Endothelial cell of umbilical vein (primary cell): ENCODE data around the gene TMEM266. TPM values are rescaled to one million over a fixed set of nuclear protein-coding genes. Genes with fewer than 3 reads are reported as not detected.

Source experiments
- BruUV-seq: library from RNA; stranded (reverse); fragments of 400-500 nt; replicated peaks from 2 replicates; lab custom pipeline; 2021; lab: Mats Ljungman, UMichigan
- CTCF ChIA-PET: fragments of 300-600, 350-600 bp; sonication (Branson Sonifier 250); formaldehyde crosslinking; loops from one replicate; lab custom pipeline; 2021; ENCODE audit warnings: antibody characterized with exemption, inconsistent platforms; lab: Charles Lee
- POLR2A ChIA-PET: fragments of 300-600, 350-600 bp; sonication (Branson Sonifier 250); formaldehyde crosslinking; loops from one replicate; lab custom pipeline; 2021; ENCODE audit warnings: antibody characterized with exemption, inconsistent platforms; lab: Charles Lee
- DNase-seq: peaks from one replicate; pipeline ENCODE4 v3.0.0-alpha.2; 2011; ENCODE audit warnings: low read depth, low spot score
- FAIRE-seq: peaks from 2 replicates; lab custom pipeline; 2011; peaks lifted over from hg19 to GRCh38; lab: Jason Lieb, UNC
- H2AFZ ChIP-seq: 2 replicates; pipeline ENCODE4 v1.6.0; 2012; ENCODE audit warnings: low read depth, low read length, control low read depth, inconsistent platforms
- H3K27ac ChIP-seq: 2 replicates; pipeline ENCODE4 v1.5.1; 2011; ENCODE audit warnings: low read depth, mild to moderate bottlenecking, control low read depth, low read length, moderate library complexity; ENCODE audit not compliant: insufficient read depth
- H3K27me3 ChIP-seq, 2 experiments: 2 replicates each; pipeline versions ENCODE4 v1.6.0 to v1.6.1; 2011; ENCODE audit warnings: low read length in 2 of 2, mixed read lengths in 1 of 2; ENCODE audit not compliant: control insufficient read depth in 2 of 2, insufficient read depth in 2 of 2
- H3K36me3 ChIP-seq, 2 experiments: 2 replicates in 1 of 2; 3 replicates in 1 of 2; pipeline ENCODE4 v1.5.1; 2011; ENCODE audit warnings: low read length in 2 of 2, mild to moderate bottlenecking in 1 of 2, moderate library complexity in 1 of 2; ENCODE audit not compliant: control insufficient read depth in 2 of 2, insufficient read depth in 2 of 2; ENCODE audit errors: extremely low read depth in 1 of 2
- H3K4me1 ChIP-seq: 3 replicates; pipeline ENCODE4 v1.5.1; 2011; ENCODE audit warnings: mild to moderate bottlenecking, low read length; ENCODE audit not compliant: control insufficient read depth, insufficient read depth; ENCODE audit errors: extremely low read depth
- H3K4me2 ChIP-seq: 2 replicates; pipeline ENCODE4 v1.6.1; 2011; ENCODE audit warnings: low read length, control low read depth, mixed read lengths; ENCODE audit not compliant: insufficient read depth
- H3K4me3 ChIP-seq, 3 experiments: fragments of 200-600 bp in 1 of 3; sonication (generic), shearing (Covaris generic) in 1 of 3; replicated peaks in 1 of 3; 2 replicates each; pipeline ENCODE4 v1.5.1; 2011 to 2016; ENCODE audit warnings: control low read depth in 3 of 3, low read length in 3 of 3, mild to moderate bottlenecking in 2 of 3, inconsistent platforms in 1 of 3, low read depth in 1 of 3, moderate library complexity in 1 of 3; ENCODE audit not compliant: insufficient read depth in 1 of 3
- H3K79me2 ChIP-seq: 2 replicates; pipeline ENCODE4 v1.6.0; 2012; ENCODE audit warnings: low read length, inconsistent platforms; ENCODE audit not compliant: control insufficient read depth, insufficient read depth
- H3K9ac ChIP-seq: replicated peaks from 2 replicates; pipeline ENCODE3; 2011; ENCODE audit warnings: low read length, control low read depth; ENCODE audit not compliant: insufficient read depth; ENCODE audit errors: extremely low read depth
- H3K9me1 ChIP-seq: replicated peaks from 3 replicates; pipeline ENCODE4 v1.6.0; 2011; ENCODE audit warnings: mild to moderate bottlenecking, low read length; ENCODE audit not compliant: control insufficient read depth, insufficient read depth; ENCODE audit errors: extremely low read depth
- H3K9me3 ChIP-seq: replicated peaks from 2 replicates; pipeline ENCODE4 v1.5.1; 2012; ENCODE audit warnings: low read length, inconsistent platforms; ENCODE audit not compliant: control insufficient read depth, insufficient read depth
- H4K20me1 ChIP-seq: replicated peaks from 2 replicates; pipeline ENCODE3; 2011; ENCODE audit warnings: mild to moderate bottlenecking, low read length; ENCODE audit not compliant: control insufficient read depth, insufficient read depth; ENCODE audit errors: extremely low read depth
- EZH2 ChIP-seq: IDR thresholded peaks from 2 replicates; pipeline ENCODE4 v1.6.1; 2012; ENCODE audit warnings: borderline replicate concordance, low read depth, mild to moderate bottlenecking, moderate library complexity, low read length, inconsistent platforms; ENCODE audit not compliant: severe bottlenecking
- FOS ChIP-seq: IDR thresholded peaks from 2 replicates; pipeline ENCODE4 v1.6.1; 2011; ENCODE audit warnings: mild to moderate bottlenecking, low read length, moderate library complexity, borderline replicate concordance; ENCODE audit not compliant: insufficient read depth
- GATA2 ChIP-seq: IDR thresholded peaks from 2 replicates; pipeline ENCODE4 v1.7.0; 2011; ENCODE audit warnings: low read depth, mild to moderate bottlenecking, moderate library complexity, mixed read lengths, low read length; ENCODE audit not compliant: insufficient read length, insufficient read depth
- JUN ChIP-seq: IDR thresholded peaks from 2 replicates; pipeline ENCODE4 v1.6.1; 2011; ENCODE audit warnings: borderline replicate concordance, low read depth; ENCODE audit not compliant: insufficient read length, insufficient read depth
- MAX ChIP-seq: IDR thresholded peaks from 2 replicates; pipeline ENCODE4 v1.6.1; 2011; ENCODE audit not compliant: insufficient read depth, insufficient read length
- MYC ChIP-seq: IDR thresholded peaks from one replicate; pipeline ENCODE4 v1.6.1; 2011; ENCODE audit warnings: mild to moderate bottlenecking, low read depth, low read length
- POLR2A ChIP-seq: IDR thresholded peaks from 2 replicates; pipeline ENCODE4 v1.6.1; 2012; ENCODE audit warnings: low read depth, mild to moderate bottlenecking, control low read depth, low read length
- POLR2AphosphoS5 ChIP-seq: IDR thresholded peaks from 2 replicates; pipeline ENCODE4 v1.6.1; 2012; ENCODE audit warnings: low read depth, mild to moderate bottlenecking, control low read depth, low read length, moderate library complexity; ENCODE audit not compliant: insufficient read depth
- dilution Hi-C: fragments of 300-500 bp; cut with MboI; formaldehyde crosslinking; loops from one replicate; pipeline ENCODE4 v1.15.0; 2019; ENCODE audit warnings: low sequenced_read_pairs; ENCODE audit not compliant: extremely low pct_ligation_motif_present
- intact Hi-C: fragments of 100-400 bp; cut with micrococcal nuclease; formaldehyde crosslinking; loops from one replicate; pipeline ENCODE4 v1.10.0; 2022
- polyA plus RNA-seq, 4 experiments: library from polyadenylated mRNA; depleted of rRNA in 3 of 4; stranded (reverse) in 3 of 4; unstranded in 1 of 4; fragments of >200 nt; gene quantifications; 2 replicates each; pipeline versions ENCODE4 v1.2.1 to v1.2.3, GENCODE V29; 2011 to 2012; ENCODE audit warnings: missing spikeins in 1 of 4
- total RNA-seq: library from RNA; stranded (reverse); gene quantifications from 2 replicates; pipeline ENCODE4 v1.2.3, GENCODE V29; 2021
- TF ChIP-seq, protein P1 (sequence below), 2 donors: IDR thresholded peaks; 1 replicate in 1 of 2; 2 replicates in 1 of 2; pipeline ENCODE4 v1.5.1; 2011; ENCODE audit warnings: low read length in 2 of 2, mild to moderate bottlenecking in 2 of 2, moderate library complexity in 2 of 2, control low read depth in 1 of 2, inconsistent platforms in 1 of 2, low read depth in 1 of 2; ENCODE audit not compliant: insufficient read depth in 1 of 2; ENCODE audit errors: extremely low read depth in 1 of 2

TMEM266 gene
- total and polyA plus RNA-seq, 2 donors (not counting 3 experiments of a cell fraction or from before 2014, with no cell fraction given) = not detected

GRCh38 chr15:76185716-76186115 lies 125.9 kb downstream of the TMEM266 start:
- Histone ChIP-seq H3K9ac (no peak overlapping the region), H3K36me3 (no peaks in the 10 kb centered on the region), H3K4me2 (no peak overlapping the region), H2AFZ (peak overlapping the region; percentile 6), H3K27ac (no peak overlapping the region), H3K79me2 (no peaks in the 10 kb centered on the region), H3K9me1 (no peaks in the 10 kb centered on the region), H3K27me3 (peaks cover 0 to 3% of the 10 kb centered on the region in 2 experiments), H3K9me3 (no peaks in the 10 kb centered on the region), H4K20me1 (no peaks in the 10 kb centered on the region), H3K4me1 (peaks cover 5% of the 10 kb centered on the region), H3K4me3 (no peak overlapping the region)
- ChIA-PET POLR2A (interaction anchor here (0.6 kb wide), 1 partner anchor 154 kb away, joined by 5 read pairs; no protein-coding TSS in a partner anchor), CTCF (interaction anchor here (0.6 to 4.4 kb wide), 33 partner anchors 8 to 827 kb away, joined by 3 to 40 read pairs (median 3); partner anchors contain the start of genes ISL2 and RCN2)
- TF ChIP-seq, protein P1, sequence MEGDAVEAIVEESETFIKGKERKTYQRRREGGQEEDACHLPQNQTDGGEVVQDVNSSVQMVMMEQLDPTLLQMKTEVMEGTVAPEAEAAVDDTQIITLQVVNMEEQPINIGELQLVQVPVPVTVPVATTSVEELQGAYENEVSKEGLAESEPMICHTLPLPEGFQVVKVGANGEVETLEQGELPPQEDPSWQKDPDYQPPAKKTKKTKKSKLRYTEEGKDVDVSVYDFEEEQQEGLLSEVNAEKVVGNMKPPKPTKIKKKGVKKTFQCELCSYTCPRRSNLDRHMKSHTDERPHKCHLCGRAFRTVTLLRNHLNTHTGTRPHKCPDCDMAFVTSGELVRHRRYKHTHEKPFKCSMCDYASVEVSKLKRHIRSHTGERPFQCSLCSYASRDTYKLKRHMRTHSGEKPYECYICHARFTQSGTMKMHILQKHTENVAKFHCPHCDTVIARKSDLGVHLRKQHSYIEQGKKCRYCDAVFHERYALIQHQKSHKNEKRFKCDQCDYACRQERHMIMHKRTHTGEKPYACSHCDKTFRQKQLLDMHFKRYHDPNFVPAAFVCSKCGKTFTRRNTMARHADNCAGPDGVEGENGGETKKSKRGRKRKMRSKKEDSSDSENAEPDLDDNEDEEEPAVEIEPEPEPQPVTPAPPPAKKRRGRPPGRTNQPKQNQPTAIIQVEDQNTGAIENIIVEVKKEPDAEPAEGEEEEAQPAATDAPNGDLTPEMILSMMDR (IDR thresholded peaks at IDR 0.05; ENCODE audit: extremely low read depth in 1 of 2, insufficient read depth in 1 of 2, low read depth in 1 of 2, low read length in 2 of 2) = peak; percentile 59 to 68
- TF ChIP-seq GATA2 (no peak), POLR2AphosphoS5 (no peak)
- no TSS peak for BruUV-seq
- DNase-seq (peak; percentile 66), FAIRE-seq (peak; percentile 95)
- dilution Hi-C loops (no loop called here), intact Hi-C loops (no loop called here)

DNA sequence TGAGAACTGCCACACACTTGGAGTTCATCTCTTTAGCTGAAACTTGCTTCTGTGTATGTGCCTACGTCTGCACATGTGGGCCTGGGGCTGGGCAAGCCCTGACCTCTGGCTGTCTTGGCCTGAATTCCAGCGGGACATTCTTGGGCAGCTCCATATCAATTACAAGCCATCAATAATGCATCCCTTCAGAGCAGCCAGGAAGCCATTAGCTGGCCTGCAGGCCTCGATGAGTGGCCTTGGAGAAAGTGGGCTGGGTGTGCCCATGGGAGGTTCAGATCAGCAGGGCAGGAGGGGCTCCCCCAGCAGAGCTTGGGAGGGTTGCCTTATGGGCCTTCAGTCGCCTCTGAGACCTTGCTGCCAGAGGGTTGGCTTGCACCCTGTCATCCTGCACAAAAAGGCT lies 127.4 kb downstream of the TMEM266 start:
- CTCF ChIA-PET = interaction anchor here (0.9 to 4.4 kb wide), 5 partner anchors 9 to 679 kb away, joined by 3 to 40 read pairs (median 7); no protein-coding TSS in a partner anchor
- dilution Hi-C loops = no loop called here

More for the DNA sequence above, 127.4 kb downstream of the TMEM266 start:
- H3K79me2 ChIP-seq = no peaks in the 10 kb centered on the region
- no TSS peak for BruUV-seq
- H3K4me2 ChIP-seq = no peak overlapping the region
- POLR2A ChIA-PET = no interaction called here
- H3K9me3 ChIP-seq = no peaks in the 10 kb centered on the region
- H2AFZ ChIP-seq = no peak overlapping the region
- no peaks in the 10 kb centered on the region for H3K36me3 ChIP-seq
- no peaks in the 10 kb centered on the region for H3K9me1 ChIP-seq
- no peak for FAIRE-seq
- H4K20me1 ChIP-seq = no peaks in the 10 kb centered on the region
- TF ChIP-seq POLR2AphosphoS5 = no peak
- TF ChIP-seq MYC = no peak
- TF ChIP-seq EZH2 = no peak
- TF ChIP-seq FOS = no peak
- TF ChIP-seq JUN = no peak
- TF ChIP-seq GATA2 = no peak
- no peak for TF ChIP-seq MAX
- TF ChIP-seq, protein P1 (IDR thresholded peaks at IDR 0.05; ENCODE audit: extremely low read depth in 1 of 2, insufficient read depth in 1 of 2, low read depth in 1 of 2, low read length in 2 of 2) = no peak
- TF ChIP-seq POLR2A = no peak
- peaks cover 5% of the 10 kb centered on the region for H3K4me1 ChIP-seq
- H3K4me3 ChIP-seq = no peak overlapping the region
- intact Hi-C loops = no loop called here
- H3K27ac ChIP-seq = no peak overlapping the region
- no peaks in the 10 kb centered on the region for H3K27me3 ChIP-seq
- DNase-seq = no peak
- no peak overlapping the region for H3K9ac ChIP-seq
